GM23248 (cell line): ENCODE data around the gene EDC4. TPM values are rescaled to one million over a fixed set of nuclear protein-coding genes. Genes with fewer than 3 reads are reported as not detected.

Experiments
- DNase-seq: peaks from one replicate; pipeline ENCODE4 v3.0.0-alpha.2; 2015
- H2AFZ ChIP-seq: fragments of 200-600 bp; sonication (generic); 2 replicates; pipeline ENCODE4 v1.6.1; 2016; ENCODE audit warnings: antibody characterized with exemption
- H3F3A ChIP-seq: fragments of 200-600 bp; sonication (generic); 2 replicates; pipeline ENCODE4 v1.6.1; 2016; ENCODE audit warnings: mild to moderate bottlenecking, antibody characterized with exemption, mixed run types; ENCODE audit not compliant: insufficient read depth
- H3K27ac ChIP-seq: fragments of 200-600 bp; sonication (generic); 2 replicates; pipeline ENCODE4 v1.5.1; 2016; ENCODE audit warnings: mild to moderate bottlenecking
- H3K27me3 ChIP-seq: fragments of 200-600 bp; sonication (generic); replicated peaks from 2 replicates; pipeline ENCODE4 v1.6.1; 2016; ENCODE audit warnings: mild to moderate bottlenecking; ENCODE audit not compliant: insufficient read depth
- H3K36me3 ChIP-seq: fragments of 200-600 bp; sonication (generic); 2 replicates; pipeline ENCODE4 v1.6.1; 2016; ENCODE audit warnings: low read depth, mild to moderate bottlenecking
- H3K4me1 ChIP-seq: fragments of 200-600 bp; sonication (generic); 2 replicates; pipeline ENCODE4 v1.6.1; 2016; ENCODE audit warnings: mild to moderate bottlenecking; ENCODE audit not compliant: insufficient read depth
- H3K4me2 ChIP-seq: fragments of 200-600 bp; sonication (generic); one replicate; pipeline ENCODE4 v1.6.1; 2016; ENCODE audit warnings: mild to moderate bottlenecking; ENCODE audit not compliant: unreplicated experiment
- H3K4me3 ChIP-seq: fragments of 200-600 bp; sonication (generic); 2 replicates; pipeline ENCODE4 v1.5.1; 2016; ENCODE audit warnings: mild to moderate bottlenecking
- H3K79me2 ChIP-seq: fragments of 200-600 bp; sonication (generic); 2 replicates; pipeline ENCODE4 v1.6.1; 2016; ENCODE audit warnings: mild to moderate bottlenecking; ENCODE audit not compliant: insufficient read depth
- H3K9ac ChIP-seq: fragments of 200-600 bp; sonication (generic); 2 replicates; pipeline ENCODE4 v1.6.1; 2016; ENCODE audit warnings: mild to moderate bottlenecking
- H3K9me2 ChIP-seq: fragments of 200-600 bp; sonication (generic); 2 replicates; pipeline ENCODE4 v1.6.1; 2016; ENCODE audit warnings: mixed run types, mild to moderate bottlenecking, moderate library complexity; ENCODE audit not compliant: insufficient read depth
- H3K9me3 ChIP-seq: fragments of 200-600 bp; sonication (generic); one replicate; pipeline ENCODE4 v1.6.1; 2017; ENCODE audit warnings: low read depth
- H4K20me1 ChIP-seq: fragments of 200-600 bp; sonication (generic); 2 replicates; pipeline ENCODE4 v1.6.0; 2016; ENCODE audit not compliant: insufficient read depth
- EZH2 ChIP-seq: fragments of 200-600 bp; sonication (generic); IDR thresholded peaks from 2 replicates; pipeline ENCODE4 v1.6.1; 2018; ENCODE audit warnings: antibody characterized with exemption, mild to moderate bottlenecking; ENCODE audit not compliant: insufficient read depth, poor library complexity, severe bottlenecking
- EZH2phosphoT487 ChIP-seq: fragments of 200-600 bp; sonication (generic); IDR thresholded peaks from 2 replicates; pipeline ENCODE4 v1.6.1; 2018; ENCODE audit warnings: antibody characterized with exemption, moderate library complexity, mild to moderate bottlenecking, low read depth; ENCODE audit not compliant: insufficient read depth
- WGBS, 2 experiments: methylation state at CpG; one replicate each; pipeline ENCODE4 v1.1.6; 2015 to 2017; ENCODE audit warnings: low lambda C conversion rate in 2 of 2, low coverage in 1 of 2; ENCODE audit errors: missing lambda C conversion rate in 2 of 2; 5-methylcytosine and 5-hydroxymethylcytosine counted together
- in situ Hi-C: fragments of 300-500 bp; cut with MboI; formaldehyde crosslinking; loops from 2 replicates; pipeline ENCODE4 v1.15.0; 2020
- polyA plus RNA-seq: library from polyadenylated mRNA; unstranded; fragments of >200 nt; fragmentation: Nextera tagmentation; extraction: Ambion mirVana; gene quantifications from 2 replicates; pipeline ENCODE4 v1.2.1, GENCODE V29; 2016
- total RNA-seq: library from RNA; depleted of rRNA; stranded (reverse); fragments of >200 nt; shearing (Covaris generic); gene quantifications from 2 replicates; pipeline ENCODE4 v1.2.3, GENCODE V29; 2014

The EDC4 gene
- total and polyA plus RNA-seq, 2 experiments from 2014 or later = 39.9 to 48.5 TPM

DNA sequence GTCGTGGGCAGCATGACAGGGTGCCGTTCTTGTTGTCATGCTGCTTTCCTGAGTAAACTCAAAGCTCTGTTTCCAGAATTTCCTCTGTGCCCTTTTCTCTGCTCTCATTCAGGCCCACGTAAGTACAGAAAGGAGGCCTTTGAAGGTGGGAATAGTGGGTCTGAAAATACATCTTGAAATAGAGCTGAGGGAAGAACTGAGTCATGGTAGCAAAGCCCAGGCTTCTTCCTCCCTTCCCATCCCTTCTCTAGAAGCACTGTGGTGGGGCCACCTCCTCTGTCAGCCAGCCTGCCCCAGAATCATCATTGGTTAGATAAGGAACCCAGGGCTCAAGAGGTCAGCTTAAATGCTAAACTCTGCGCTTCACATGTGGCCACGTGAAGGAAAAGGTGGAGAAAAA is 49.4 kb downstream of the EDC4 start:
- H3K4me1 ChIP-seq = peaks cover 11% of the 10 kb centered on the region
- no peaks in the 10 kb centered on the region for H3K36me3 ChIP-seq
- peaks cover 12% of the 10 kb centered on the region for H3F3A ChIP-seq
- no peak overlapping the region for H3K27ac ChIP-seq
- H3K9me2 ChIP-seq = no peaks in the 10 kb centered on the region
- TF ChIP-seq EZH2phosphoT487 (no peak), EZH2 (no peak)
- no peak overlapping the region for H3K4me3 ChIP-seq
- H3K4me2 ChIP-seq = no peak overlapping the region
- in situ Hi-C loops = loop anchor here (10.0 kb wide), 1 partner anchor 107 kb away; no protein-coding TSS in a partner anchor
- H4K20me1 ChIP-seq = peaks cover 16% of the 10 kb centered on the region; the same call in 1 of the 2 replicates
- WGBS, 2 experiments = 86 to 91% methylated on average over 5 of the region's 5 CpGs
- H2AFZ ChIP-seq = no peak overlapping the region
- no peaks in the 10 kb centered on the region for H3K27me3 ChIP-seq
- H3K9ac ChIP-seq = no peak overlapping the region
- peaks cover 51% of the 10 kb centered on the region for H3K79me2 ChIP-seq
- no peaks in the 10 kb centered on the region for H3K9me3 ChIP-seq
- DNase-seq = no peak

- in situ Hi-C loops = loop anchor here (10.0 kb wide), 1 partner anchor 108 kb away; no protein-coding TSS in a partner anchor
- no peak overlapping the region for H3K4me3 ChIP-seq
These were observed 49.9 kb downstream of the EDC4 start for GRCh38 chr16:67922740-67923139.

GRCh38 chr16:67923414-67924116 is 50.7 kb downstream of the EDC4 start:
- in situ Hi-C loops = loop anchor here (10.0 kb wide), 1 partner anchor 109 kb away; no protein-coding TSS in a partner anchor
- Histone ChIP-seq H3K9me2 (no peaks in the 10 kb centered on the region), H4K20me1 (peaks cover 11% of the 10 kb centered on the region; the same call in 1 of the 2 replicates), H3K9ac (no peak overlapping the region), H2AFZ (no peak overlapping the region), H3K4me1 (no peaks in the 10 kb centered on the region), H3K36me3 (no peaks in the 10 kb centered on the region), H3F3A (no peaks in the 10 kb centered on the region), H3K27ac (no peak overlapping the region), H3K27me3 (no peaks in the 10 kb centered on the region), H3K4me3 (no peak overlapping the region), H3K79me2 (peaks cover 50% of the 10 kb centered on the region), H3K9me3 (no peaks in the 10 kb centered on the region), H3K4me2 (no peak overlapping the region)
- no peak for TF ChIP-seq EZH2phosphoT487
- no peak for TF ChIP-seq EZH2
- 92 to 94% methylated on average over 10 of the region's 10 CpGs for WGBS, 2 experiments
- no peak for DNase-seq

More at GRCh38 chr16:67922740-67923139, 49.9 kb downstream of the EDC4 start:
- peaks cover 16% of the 10 kb centered on the region; the same call in 1 of the 2 replicates for H4K20me1 ChIP-seq
- no peak for TF ChIP-seq EZH2
- no peak for TF ChIP-seq EZH2phosphoT487
- no peak overlapping the region for H3K4me2 ChIP-seq
- no peaks in the 10 kb centered on the region for H3K9me3 ChIP-seq
- no peak for DNase-seq
- no peaks in the 10 kb centered on the region for H3K27me3 ChIP-seq
- H3K79me2 ChIP-seq = peaks cover 51% of the 10 kb centered on the region
- H3K27ac ChIP-seq = no peak overlapping the region
- peaks cover 6% of the 10 kb centered on the region for H3K4me1 ChIP-seq
- no peak overlapping the region for H2AFZ ChIP-seq
- no peaks in the 10 kb centered on the region for H3K36me3 ChIP-seq
- no peak overlapping the region for H3K9ac ChIP-seq
- peaks cover 7% of the 10 kb centered on the region for H3F3A ChIP-seq
- H3K9me2 ChIP-seq = no peaks in the 10 kb centered on the region
- WGBS, 2 experiments = 64 to 73% methylated on average over 8 of the region's 8 CpGs

DNA sequence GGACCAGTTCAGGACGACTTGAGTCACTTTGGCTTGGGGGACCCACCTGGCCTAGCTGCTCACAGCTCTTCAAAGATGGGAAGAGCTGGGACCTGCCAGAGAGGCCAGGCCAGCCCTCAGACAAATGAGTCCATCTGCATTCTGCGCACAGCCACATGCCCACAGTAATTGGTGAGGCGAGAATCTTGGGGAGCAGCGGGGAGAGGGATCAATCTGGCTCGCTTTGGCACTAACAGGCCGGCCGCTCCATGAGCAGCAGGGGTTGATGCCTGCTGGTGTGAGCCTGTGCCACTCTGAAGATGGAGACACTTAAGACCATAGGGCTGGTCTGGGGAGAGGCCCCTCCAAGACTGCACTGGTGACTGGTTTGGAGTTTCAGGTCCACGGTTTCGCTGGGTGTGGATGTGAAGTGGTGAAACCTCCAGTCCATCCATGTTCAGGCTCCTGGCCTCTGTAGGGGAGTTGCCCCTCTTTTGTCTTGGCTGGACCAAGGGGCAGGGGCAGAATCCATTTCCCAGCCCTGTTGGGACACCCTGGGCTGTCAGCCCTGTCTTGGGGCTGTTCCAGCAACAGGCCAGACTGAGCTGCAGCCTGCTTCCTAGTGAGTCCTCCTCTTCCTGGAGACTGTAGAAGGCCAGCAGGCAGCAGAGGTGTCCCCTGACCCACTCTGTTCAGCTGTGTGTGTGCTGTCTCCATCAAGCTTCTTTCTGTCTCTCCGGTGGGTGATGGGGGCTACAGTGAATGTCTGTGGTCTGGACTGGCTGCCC is 51.5 kb downstream of the EDC4 start:
- in situ Hi-C loops = loop anchor here (10.0 kb wide), 1 partner anchor 110 kb away; no protein-coding TSS in a partner anchor
- DNase-seq = no peak
- Histone ChIP-seq H3K4me3 (no peak overlapping the region), H3K4me2 (no peak overlapping the region), H3K9ac (no peak overlapping the region), H3K27me3 (no peaks in the 10 kb centered on the region), H3K36me3 (no peaks in the 10 kb centered on the region), H3K9me2 (no peaks in the 10 kb centered on the region), H3K79me2 (peaks cover 42% of the 10 kb centered on the region), H3K4me1 (no peaks in the 10 kb centered on the region), H2AFZ (no peak overlapping the region), H3K9me3 (no peaks in the 10 kb centered on the region), H3F3A (no peaks in the 10 kb centered on the region), H4K20me1 (peaks cover 5% of the 10 kb centered on the region; the same call in 1 of the 2 replicates), H3K27ac (no peak overlapping the region)
- WGBS, 2 experiments = 92 to 97% methylated on average over 10 of the region's 10 CpGs
- TF ChIP-seq EZH2 (no peak), EZH2phosphoT487 (no peak)
